ENCODE measurements around the gene MYLK.

Gene MYLK

GRCh38 chr3:123660141-123660675 is 223.9 kb downstream of the MYLK start:
- no peak overlapping the region for H3K4me3 ChIP-seq (ENCODE audit: low read depth in 1 of 2, low read length in 1 of 2)
- TF ChIP-seq CTCF (IDR thresholded peaks at IDR 0.05), result no peak
- H3K36me3 ChIP-seq, result no peaks in the 10 kb centered on the region
- H3K27ac ChIP-seq, result no peak overlapping the region
- H3K4me1 ChIP-seq (ENCODE audit: control insufficient read depth in 1 of 2, insufficient read depth in 1 of 2, low read depth in 1 of 2, low read length in 1 of 2), result no peaks in the 10 kb centered on the region
- peaks cover 15% of the 10 kb centered on the region for H3K27me3 ChIP-seq
- no peaks in the 10 kb centered on the region for H3K9me3 ChIP-seq

GRCh38 chr3:123658852-123659206 is 225.3 kb downstream of the MYLK start:
- no peak overlapping the region for H3K27ac ChIP-seq
- TF ChIP-seq CTCF (IDR thresholded peaks at IDR 0.05), result no peak
- H3K9me3 ChIP-seq, result no peaks in the 10 kb centered on the region
- no peaks in the 10 kb centered on the region for H3K4me1 ChIP-seq (ENCODE audit: control insufficient read depth in 1 of 2, insufficient read depth in 1 of 2, low read depth in 1 of 2, low read length in 1 of 2)
- no peaks in the 10 kb centered on the region for H3K36me3 ChIP-seq
- H3K4me3 ChIP-seq (ENCODE audit: low read depth in 1 of 2, low read length in 1 of 2), result no peak overlapping the region
- peaks cover 15% of the 10 kb centered on the region for H3K27me3 ChIP-seq

- no peaks in the 10 kb centered on the region for H3K4me1 ChIP-seq (ENCODE audit: control insufficient read depth in 1 of 2, insufficient read depth in 1 of 2, low read depth in 1 of 2, low read length in 1 of 2)
- no peaks in the 10 kb centered on the region for H3K36me3 ChIP-seq
- peaks cover 15% of the 10 kb centered on the region for H3K27me3 ChIP-seq
- no peaks in the 10 kb centered on the region for H3K9me3 ChIP-seq
- H3K4me3 ChIP-seq (ENCODE audit: low read depth in 1 of 2, low read length in 1 of 2), result no peak overlapping the region
- TF ChIP-seq CTCF (IDR thresholded peaks at IDR 0.05), result no peak
- H3K27ac ChIP-seq, result no peak overlapping the region
Observed at GRCh38 chr3:123658118-123658851, 225.8 kb downstream of the MYLK start.

- H3K36me3 ChIP-seq, result no peaks in the 10 kb centered on the region
- no peak overlapping the region for H3K4me3 ChIP-seq (ENCODE audit: low read depth in 1 of 2, low read length in 1 of 2)
- H3K4me1 ChIP-seq (ENCODE audit: control insufficient read depth in 1 of 2, insufficient read depth in 1 of 2, low read depth in 1 of 2, low read length in 1 of 2), result no peaks in the 10 kb centered on the region
- no peak overlapping the region for H3K27ac ChIP-seq
- H3K27me3 ChIP-seq, result peaks cover 15% of the 10 kb centered on the region
- no peaks in the 10 kb centered on the region for H3K9me3 ChIP-seq
- no peak for TF ChIP-seq CTCF (IDR thresholded peaks at IDR 0.05)
Observed at GRCh38 chr3:123657568-123657967, 226.6 kb downstream of the MYLK start.

- Histone ChIP-seq H3K27ac (no peak overlapping the region), H3K9me3 (no peaks in the 10 kb centered on the region), H3K27me3 (peaks cover 15% of the 10 kb centered on the region), H3K36me3 (no peaks in the 10 kb centered on the region), H3K4me3 (ENCODE audit: low read depth in 1 of 2, low read length in 1 of 2) (no peak overlapping the region), H3K4me1 (ENCODE audit: control insufficient read depth in 1 of 2, insufficient read depth in 1 of 2, low read depth in 1 of 2, low read length in 1 of 2) (no peaks in the 10 kb centered on the region)
- no peak for TF ChIP-seq CTCF (IDR thresholded peaks at IDR 0.05)
Observed at GRCh38 chr3:123657111-123657510, 227.0 kb downstream of the MYLK start.
